Epithelial cell of esophagus (primary cell): ENCODE results near the gene VANGL1.
A peak's percentile ranks its signal among the peaks of the same experiment; 100 is the strongest.

Experiments
- DNase-seq: peaks from one replicate; pipeline ENCODE4 v3.0.0; 2010; ENCODE audit warnings: low read depth
- H3K4me3 ChIP-seq: 2 replicates; pipeline ENCODE4 v1.5.1; 2011; ENCODE audit warnings: mild to moderate bottlenecking, low read length, control low read depth
- TF ChIP-seq, protein P1 (sequence below): IDR thresholded peaks from 2 replicates; pipeline ENCODE4 v1.5.1; 2011; ENCODE audit warnings: low read depth, mild to moderate bottlenecking, low read length, control low read depth, inconsistent platforms; ENCODE audit not compliant: insufficient read depth; ENCODE audit errors: missing control alignments

The VANGL1 gene

DNA sequence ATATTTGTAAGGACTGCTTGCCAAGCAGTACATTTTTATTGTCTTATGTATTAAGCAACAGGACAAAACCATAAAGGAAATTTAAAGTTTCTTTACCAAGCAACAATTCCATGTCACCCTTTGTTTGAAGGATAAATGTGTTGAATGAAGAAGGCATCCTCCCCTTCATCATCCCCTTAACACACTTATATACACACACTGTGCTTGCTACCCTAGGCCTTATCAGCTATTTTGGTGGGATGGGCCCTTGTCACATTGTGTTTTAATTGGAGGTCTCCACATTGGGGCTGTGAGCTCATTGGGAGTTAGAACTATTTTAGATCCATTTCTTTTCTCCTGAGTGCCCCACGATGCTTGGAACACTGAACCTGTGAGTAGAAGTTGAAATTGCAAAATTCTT is 1.9 kb downstream of the VANGL1 start:
- H3K4me3 ChIP-seq, result no peak overlapping the region
- TF ChIP-seq, protein P1, sequence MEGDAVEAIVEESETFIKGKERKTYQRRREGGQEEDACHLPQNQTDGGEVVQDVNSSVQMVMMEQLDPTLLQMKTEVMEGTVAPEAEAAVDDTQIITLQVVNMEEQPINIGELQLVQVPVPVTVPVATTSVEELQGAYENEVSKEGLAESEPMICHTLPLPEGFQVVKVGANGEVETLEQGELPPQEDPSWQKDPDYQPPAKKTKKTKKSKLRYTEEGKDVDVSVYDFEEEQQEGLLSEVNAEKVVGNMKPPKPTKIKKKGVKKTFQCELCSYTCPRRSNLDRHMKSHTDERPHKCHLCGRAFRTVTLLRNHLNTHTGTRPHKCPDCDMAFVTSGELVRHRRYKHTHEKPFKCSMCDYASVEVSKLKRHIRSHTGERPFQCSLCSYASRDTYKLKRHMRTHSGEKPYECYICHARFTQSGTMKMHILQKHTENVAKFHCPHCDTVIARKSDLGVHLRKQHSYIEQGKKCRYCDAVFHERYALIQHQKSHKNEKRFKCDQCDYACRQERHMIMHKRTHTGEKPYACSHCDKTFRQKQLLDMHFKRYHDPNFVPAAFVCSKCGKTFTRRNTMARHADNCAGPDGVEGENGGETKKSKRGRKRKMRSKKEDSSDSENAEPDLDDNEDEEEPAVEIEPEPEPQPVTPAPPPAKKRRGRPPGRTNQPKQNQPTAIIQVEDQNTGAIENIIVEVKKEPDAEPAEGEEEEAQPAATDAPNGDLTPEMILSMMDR, result no peak
- no peak for DNase-seq

DNA sequence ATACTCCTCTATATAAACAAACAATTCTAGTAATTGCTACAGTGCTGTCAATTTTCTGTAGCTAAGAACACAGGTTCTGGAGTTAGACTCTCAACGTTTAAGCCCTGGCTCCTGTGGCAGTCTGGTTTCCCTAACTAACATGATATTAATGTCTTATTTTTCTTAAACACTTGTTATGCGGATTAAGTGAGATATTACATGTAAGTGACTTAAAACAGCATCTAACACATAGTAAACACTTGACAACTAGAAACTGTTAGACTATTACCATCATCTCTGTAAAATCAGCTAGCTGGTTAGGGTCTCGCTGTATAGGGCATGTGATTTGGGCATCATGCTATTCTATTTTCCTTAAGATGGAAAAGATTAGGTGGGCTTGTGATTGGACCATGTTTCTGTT is 2.3 kb downstream of the VANGL1 start:
- TF ChIP-seq, protein P1, result no peak
- no peak for DNase-seq
- H3K4me3 ChIP-seq, result no peak overlapping the region

DNA sequence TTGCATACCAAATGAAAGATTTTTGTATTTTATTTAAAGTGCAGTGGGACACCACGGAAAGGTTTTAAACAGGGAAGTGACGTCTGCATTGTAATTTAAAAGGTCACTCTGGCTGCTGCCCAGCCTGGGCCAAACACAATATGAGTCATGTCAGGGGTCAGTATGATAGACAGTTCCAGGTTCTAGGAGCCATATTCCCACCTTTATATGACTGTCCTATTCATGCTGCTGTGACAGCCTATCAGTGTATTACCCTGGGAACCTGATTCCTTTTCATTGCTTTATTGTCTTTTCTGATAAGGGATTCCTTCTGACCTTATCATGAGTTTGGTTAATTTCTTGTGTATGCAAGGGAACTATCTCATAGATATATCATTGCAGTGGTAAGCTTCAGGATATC is 5.3 kb downstream of the VANGL1 start:
- TF ChIP-seq, protein P1, result no peak
- no peak overlapping the region for H3K4me3 ChIP-seq
- DNase-seq, result no peak

DNA sequence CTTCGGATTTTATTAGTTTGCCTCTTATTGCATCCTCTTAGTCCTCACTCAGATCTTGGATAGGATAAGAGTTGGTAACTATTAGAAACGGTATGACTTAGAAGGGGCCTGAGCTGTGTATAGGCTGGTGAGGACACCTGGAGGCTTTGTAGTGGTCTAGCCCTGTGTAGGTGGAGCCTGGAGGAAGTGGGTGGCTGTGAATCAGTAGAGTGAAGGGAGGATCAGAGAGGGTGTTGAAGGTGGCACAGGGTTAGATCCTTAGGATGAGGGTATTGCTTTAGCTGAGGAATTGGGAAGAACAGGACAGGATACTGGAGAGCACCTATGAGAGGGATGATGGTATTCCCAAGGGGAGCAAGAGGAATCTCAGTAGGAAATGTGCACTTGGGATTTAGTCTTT is 5.7 kb downstream of the VANGL1 start:
- TF ChIP-seq, protein P1, result no peak
- no peak overlapping the region for H3K4me3 ChIP-seq
- DNase-seq, result no peak

DNA sequence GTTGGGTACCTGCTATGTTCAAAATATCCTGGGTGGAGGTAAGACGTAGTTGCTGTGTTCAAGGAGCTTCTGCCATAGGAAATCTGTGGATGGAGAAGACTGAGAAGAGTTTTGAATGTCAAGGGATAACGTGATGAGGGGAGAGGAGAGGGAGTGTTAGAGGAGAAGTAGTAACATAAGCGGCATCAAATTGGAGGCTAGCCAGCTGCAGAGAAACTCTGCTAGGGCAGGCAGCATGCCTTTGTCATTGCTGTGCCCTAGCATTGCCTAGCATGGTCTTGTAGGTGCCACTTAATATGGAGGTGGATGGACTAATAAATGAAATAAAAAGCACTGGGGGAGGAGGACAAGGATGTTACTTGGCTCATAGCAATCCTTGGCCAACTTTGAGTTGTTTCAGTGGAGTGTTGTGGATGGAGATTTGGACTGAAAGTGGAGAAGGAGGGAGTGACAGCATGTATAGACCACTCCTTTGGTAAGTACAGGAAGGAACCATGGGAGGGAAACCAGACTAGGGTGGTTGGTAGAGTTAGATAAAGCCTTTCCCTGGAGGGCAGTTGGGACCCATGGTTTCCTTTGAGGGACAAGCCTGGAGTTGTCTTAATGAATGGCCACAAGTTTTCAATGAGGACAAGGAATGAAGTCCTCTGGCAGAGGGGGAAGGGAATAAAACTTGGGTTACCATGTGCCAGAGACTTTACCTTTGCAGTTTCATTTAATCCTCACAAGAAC is 6.3 kb downstream of the VANGL1 start:
- H3K4me3 ChIP-seq, result no peak overlapping the region
- TF ChIP-seq, protein P1, result no peak
- DNase-seq, result no peak

DNA sequence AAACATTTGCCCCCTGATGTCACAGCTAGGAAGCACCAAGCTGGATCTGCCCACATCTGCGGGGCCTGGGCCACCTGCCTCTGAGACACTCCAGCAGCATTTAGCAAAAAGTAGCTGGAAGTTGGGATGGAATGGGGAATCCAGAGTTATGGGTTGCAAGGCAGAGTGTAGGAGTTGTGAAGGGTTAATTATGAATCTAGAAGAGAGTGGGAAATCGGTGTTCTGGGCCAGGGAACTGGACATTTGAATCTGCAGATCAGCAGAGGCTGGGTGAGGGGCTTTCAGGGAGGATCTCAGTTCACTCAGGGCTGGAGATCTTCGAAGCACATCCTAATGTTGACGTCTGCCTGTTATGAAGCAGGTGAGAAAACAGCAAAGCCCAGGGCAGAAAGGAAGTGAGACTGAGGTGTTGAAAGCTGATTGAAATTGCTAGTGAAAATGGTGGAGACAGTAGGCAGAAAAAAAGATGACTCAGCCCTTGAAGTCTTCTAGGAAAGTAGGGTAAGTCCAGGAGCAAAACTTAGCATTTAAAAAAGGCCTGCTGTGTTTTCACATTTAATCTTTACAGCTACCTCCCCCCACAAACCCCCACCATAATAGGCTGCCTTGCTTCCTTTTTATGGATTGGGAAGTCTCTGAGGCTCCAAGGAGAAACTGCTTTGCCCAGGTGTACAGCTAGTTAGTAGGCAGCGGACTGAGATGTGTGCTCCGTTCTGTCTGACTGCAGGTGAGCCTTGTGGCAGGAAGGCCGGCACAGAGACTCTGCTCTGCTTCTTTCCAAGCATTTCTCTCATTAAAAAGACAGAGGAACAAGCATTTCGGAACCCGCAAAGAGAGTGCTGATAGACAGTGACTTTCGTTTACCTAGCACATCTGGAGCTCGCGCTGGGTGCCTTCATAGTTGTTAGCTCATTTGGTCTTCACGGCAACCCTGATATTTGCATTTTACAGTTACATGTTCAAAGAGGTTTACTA is 7.2 kb downstream of the VANGL1 start:
- peak; percentile 65 for DNase-seq
- TF ChIP-seq, protein P1, result no peak
- no peak overlapping the region for H3K4me3 ChIP-seq
